Right ventricle myocardium inferior (tissue), 1 donor: ENCODE measurements around the gene PPM1J. TPM values are rescaled to one million over a fixed set of nuclear protein-coding genes. Genes with fewer than 3 reads are reported as not detected.

Experiments used
- ATAC-seq: fragments of 200-7000 bp; cut with Tn5 transposase; one replicate; pipeline ENCODE4 v1.9.1; 2020; ENCODE audit warnings: mild to moderate bottlenecking, moderate library complexity
- DNase-seq: peaks from one replicate; pipeline ENCODE4 v3.0.0; 2021; ENCODE audit errors: missing footprints
- intact Hi-C: fragments of 100-400 bp; cut with DNase I; formaldehyde crosslinking; loops from one replicate; pipeline ENCODE4 v1.11.0; 2022
- total RNA-seq: library from RNA; stranded (reverse); fragmentation: NEBNext Ultra II Directional; extraction: Animal tissue kit (Norgen Biotek cat#: 25700); gene quantifications from one replicate; pipeline ENCODE4 v1.2.1, GENCODE V29; 2021
- donor health status: DM: no; HTN: yes; CAD: no; lungs with severe emphysema.

PPM1J gene
- total RNA-seq, 1 donor from 2014 or later, result 5.3 TPM

- ATAC-seq (no peak), DNase-seq (no peak)
- intact Hi-C loops, result no loop called here
Observed at GRCh38 chr1:112696578-112697314, 18.4 kb downstream of the PPM1J start.

- no peak for DNase-seq
Observed at GRCh38 chr1:112695276-112695675, 19.9 kb downstream of the PPM1J start.

GRCh38 chr1:112694363-112694929 is 20.7 kb downstream of the PPM1J start:
- intact Hi-C loops, result no loop called here
- DNase-seq (no peak), ATAC-seq (no peak)

More at GRCh38 chr1:112695276-112695675, 19.9 kb downstream of the PPM1J start:
- intact Hi-C loops, result no loop called here
- ATAC-seq, result no peak

- no peak for ATAC-seq
- no peak for DNase-seq
- intact Hi-C loops, result no loop called here
Observed at GRCh38 chr1:112693821-112694220, 21.3 kb downstream of the PPM1J start.

- ATAC-seq (no peak), DNase-seq (no peak)
- intact Hi-C loops, result no loop called here
Observed at GRCh38 chr1:112692681-112693080, 22.5 kb downstream of the PPM1J start.

- no peak for DNase-seq
- intact Hi-C loops, result no loop called here
- ATAC-seq, result no peak
Observed at GRCh38 chr1:112689842-112690237, 25.3 kb downstream of the PPM1J start.

- DNase-seq (no peak), ATAC-seq (peak; percentile 27)
Observed at GRCh38 chr1:112689196-112689841, 25.8 kb downstream of the PPM1J start.

GRCh38 chr1:112688781-112689193 is 26.3 kb downstream of the PPM1J start:
- ATAC-seq (peak; percentile 61), DNase-seq (peak; percentile 75)
- intact Hi-C loops, result no loop called here

More at GRCh38 chr1:112689196-112689841, 25.8 kb downstream of the PPM1J start:
- intact Hi-C loops, result no loop called here

- DNase-seq (no peak), ATAC-seq (no peak)
- intact Hi-C loops, result no loop called here
Observed at GRCh38 chr1:112687785-112688496, 27.2 kb downstream of the PPM1J start.

GRCh38 chr1:112687361-112687760 is 27.8 kb downstream of the PPM1J start:
- no peak for ATAC-seq

GRCh38 chr1:112686835-112687234 is 28.3 kb downstream of the PPM1J start:
- ATAC-seq, result no peak
- intact Hi-C loops, result no loop called here
- DNase-seq, result no peak

More at GRCh38 chr1:112687361-112687760, 27.8 kb downstream of the PPM1J start:
- intact Hi-C loops, result no loop called here
- DNase-seq, result no peak

- DNase-seq (no peak), ATAC-seq (no peak)
- intact Hi-C loops, result no loop called here
Observed at GRCh38 chr1:112686417-112686816, 28.7 kb downstream of the PPM1J start.

GRCh38 chr1:112685913-112686312 is 29.2 kb downstream of the PPM1J start:
- DNase-seq (no peak), ATAC-seq (no peak)
- intact Hi-C loops, result no loop called here

GRCh38 chr1:112678605-112679004 is 36.5 kb downstream of the PPM1J start:
- intact Hi-C loops, result loop anchor here (10.0 kb wide), 1 partner anchor 64 kb away; the partner anchor contains the start of genes CAPZA1 and ST7L
- no peak for ATAC-seq

GRCh38 chr1:112677501-112677900 is 37.6 kb downstream of the PPM1J start:
- no peak for ATAC-seq
- intact Hi-C loops, result loop anchor here (10.0 kb wide), 1 partner anchor 63 kb away; the partner anchor contains the start of genes CAPZA1 and ST7L
- no peak for DNase-seq

More at GRCh38 chr1:112678605-112679004, 36.5 kb downstream of the PPM1J start:
- DNase-seq, result no peak

- intact Hi-C loops, result loop anchor here (10.0 kb wide), 1 partner anchor 62 kb away; the partner anchor contains the start of genes CAPZA1 and ST7L
- ATAC-seq (no peak), DNase-seq (no peak)
Observed at GRCh38 chr1:112676543-112676942, 38.6 kb downstream of the PPM1J start.

GRCh38 chr1:112675728-112676381 is 39.3 kb downstream of the PPM1J start:
- intact Hi-C loops, result loop anchor here (2.0 to 10.0 kb wide), 2 partner anchors 25 to 61 kb away; partner anchors contain the start of genes CAPZA1 and ST7L
- DNase-seq (no peak), ATAC-seq (no peak)

- intact Hi-C loops, result loop anchor here (2.0 to 10.0 kb wide), 2 partner anchors 26 to 60 kb away; partner anchors contain the start of genes CAPZA1 and ST7L
- DNase-seq (no peak), ATAC-seq (peak; percentile 75)
Observed at GRCh38 chr1:112674986-112675727, 40.0 kb downstream of the PPM1J start.
